Adrenal gland (tissue), 12 donors: ENCODE data around the gene RND1. TPM values are rescaled to one million over a fixed set of nuclear protein-coding genes. Genes with fewer than 3 reads are reported as not detected.

ENCODE experiments used
- DNase-seq, 7 donors: peaks; one replicate each; pipeline ENCODE4 v3.0.0-alpha.2; 2019 to 2020
- H3K27ac ChIP-seq, 5 donors: fragments of 200-600 bp; sonication (generic) in 4 of 5; 1 replicate in 3 of 5; 2 replicates in 2 of 5; pipeline versions ENCODE4 v1.5.1 to v1.8.0; 2016 to 2020; ENCODE audit warnings: mild to moderate bottlenecking in 1 of 5
- H3K27me3 ChIP-seq: fragments of 200-600 bp; 2 replicates; pipeline ENCODE4 v1.8.0; 2021
- H3K36me3 ChIP-seq, 2 donors: fragments of 200-600 bp; replicated peaks in 1 of 2; 1 replicate in 1 of 2; 2 replicates in 1 of 2; pipeline versions ENCODE4 v1.5.1 to v1.8.0; 2018 to 2022
- H3K4me1 ChIP-seq, 2 donors: fragments of 200-600 bp; replicated peaks in 1 of 2; 1 replicate in 1 of 2; 2 replicates in 1 of 2; pipeline versions ENCODE4 v1.5.1 to v1.8.0; 2018 to 2021
- H3K4me3 ChIP-seq, 4 donors: fragments of 200-600 bp; sonication (generic) in 3 of 4; one replicate each; pipeline ENCODE4 v1.5.1; 2016 to 2018
- H3K9me3 ChIP-seq, 3 donors: fragments of 200-600 bp; sonication (generic) in 1 of 3; replicated peaks in 1 of 3; 1 replicate in 2 of 3; 2 replicates in 1 of 3; pipeline versions ENCODE4 v1.5.1 to v1.8.0; 2016 to 2021
- CTCF ChIP-seq, 6 experiments: fragments of 450-650 bp in 4 of 6; fragments of 200-600 bp in 2 of 6; sonication (generic) in 1 of 6; IDR thresholded peaks; 1 replicate in 5 of 6; 2 replicates in 1 of 6; pipeline versions ENCODE4 v1.5.1 to v1.8.0; 2016 to 2021; ENCODE audit warnings: antibody characterized with exemption in 6 of 6, mild to moderate bottlenecking in 2 of 6, moderate library complexity in 1 of 6
- POLR2A ChIP-seq, 2 donors: fragments of 450-650 bp; IDR thresholded peaks; one replicate each; pipeline ENCODE4 v1.6.1; 2017; ENCODE audit warnings: antibody characterized with exemption in 2 of 2, mild to moderate bottlenecking in 2 of 2, moderate library complexity in 1 of 2
- WGBS, 4 donors: extraction: QIAGEN DNeasy Blood & Tissue Kit in 2 of 4; methylation state at CpG; one replicate each; pipeline versions ENCODE4 v1.1.5 to v1.1.7; 2013 to 2017; 5-methylcytosine and 5-hydroxymethylcytosine counted together
- intact Hi-C, 2 donors: fragments of 100-400 bp; cut with DNase I; formaldehyde crosslinking; loops; one replicate each; pipeline versions ENCODE4 v1.14.1 to v1.15.0; 2022 to 2023
- polyA plus RNA-seq, 3 donors: library from polyadenylated mRNA; stranded (reverse); fragments of 200-250 nt in 2 of 3; fragments of 350-450 nt in 1 of 3; fragmentation: Illumina TruSeq in 1 of 3; extraction: RNeasy Lipid Tissue Mini Kit (QIAGEN cat#74804) in 1 of 3; gene quantifications; one replicate each; pipeline ENCODE4 v1.2.3, GENCODE V29; 2013 to 2014
- total RNA-seq, 9 donors: library from RNA; depleted of rRNA in 4 of 9; stranded (reverse); fragments of >200 nt in 4 of 9; fragments of 120-200 nt in 1 of 9; fragmentation: NEBNext Ultra II Directional in 1 of 9; extraction: Animal tissue kit (Norgen Biotek cat#: 25700) in 1 of 9; gene quantifications; one replicate each; pipeline versions ENCODE4 v1.1.0 to v1.2.4, GENCODE V29; 2013 to 2023
- donor health status: healthy with polysubstance abuse.
- donor health status: Bipolar disorder and iron deficiency.
- donor health status: DM: yes; HTN: yes; CAD: no.
- donor health status: DM: no; HTN: no; CAD: no.
- donor health status: DM: no; HTN: no; CAD: no.
- donor health status: DM: yes; HTN: yes; CAD: no.

Gene RND1
- total and polyA plus RNA-seq, 12 donors: 0.20 to 2.9 (median 0.43) TPM; not detected in 5

GRCh38 chr12:48827513-48828096 is 38.1 kb downstream of the RND1 start:
- TF ChIP-seq POLR2A (IDR thresholded peaks at IDR 0.05) (no peak), CTCF (IDR thresholded peaks at IDR 0.05) (no peak)
- Histone ChIP-seq H3K4me1 (peaks cover 0 to 4% of the 10 kb centered on the region in 2 donors), H3K36me3 (peaks cover 0 to 49% of the 10 kb centered on the region in 2 donors), H3K27ac (no peak overlapping the region), H3K27me3 (no peaks in the 10 kb centered on the region), H3K4me3 (no peak overlapping the region), H3K9me3 (no peaks in the 10 kb centered on the region)
- WGBS, 4 donors: 62 to 90% (median 78%) methylated on average over 1 to 17 of the region's 17 CpGs
- intact Hi-C loops: no loop called here
- DNase-seq: peak in 3 of 7 donors; percentile 33 to 35 (median 35)

DNA sequence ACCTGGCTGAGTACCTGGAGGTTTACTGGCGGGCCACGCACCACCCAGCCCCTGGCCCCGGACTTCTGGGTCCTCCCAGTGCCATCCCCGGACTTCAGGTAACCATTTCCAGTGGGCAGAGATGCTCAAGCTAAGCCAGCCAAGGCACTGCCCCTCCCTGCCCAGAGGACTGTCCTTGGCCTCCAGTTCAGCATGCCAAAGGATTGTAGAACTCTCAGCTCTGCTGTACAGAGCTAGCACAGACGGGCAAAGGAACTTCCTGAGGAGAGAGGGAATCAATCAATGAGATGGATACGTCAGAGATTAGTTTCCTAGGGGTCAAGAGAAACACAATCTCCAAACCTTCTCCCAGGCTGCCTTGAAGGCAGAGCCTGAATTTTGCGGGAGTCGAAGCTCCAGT is 38.6 kb downstream of the RND1 start:
- no peak overlapping the region for H3K4me3 ChIP-seq
- no peak overlapping the region for H3K27ac ChIP-seq
- WGBS, 4 donors: 38 to 60% (median 58%) methylated on average over 4 to 8 of the region's 8 CpGs
- peaks cover 0 to 43% of the 10 kb centered on the region in 2 donors for H3K36me3 ChIP-seq
- TF ChIP-seq POLR2A (IDR thresholded peaks at IDR 0.05): no peak
- no peak for TF ChIP-seq CTCF (IDR thresholded peaks at IDR 0.05)
- peaks cover 0 to 4% of the 10 kb centered on the region in 2 donors for H3K4me1 ChIP-seq
- no peaks in the 10 kb centered on the region for H3K27me3 ChIP-seq
- no peaks in the 10 kb centered on the region for H3K9me3 ChIP-seq
- DNase-seq: peak in 4 of 7 donors; percentile 33 to 59 (median 36)
- intact Hi-C loops: no loop called here

DNA sequence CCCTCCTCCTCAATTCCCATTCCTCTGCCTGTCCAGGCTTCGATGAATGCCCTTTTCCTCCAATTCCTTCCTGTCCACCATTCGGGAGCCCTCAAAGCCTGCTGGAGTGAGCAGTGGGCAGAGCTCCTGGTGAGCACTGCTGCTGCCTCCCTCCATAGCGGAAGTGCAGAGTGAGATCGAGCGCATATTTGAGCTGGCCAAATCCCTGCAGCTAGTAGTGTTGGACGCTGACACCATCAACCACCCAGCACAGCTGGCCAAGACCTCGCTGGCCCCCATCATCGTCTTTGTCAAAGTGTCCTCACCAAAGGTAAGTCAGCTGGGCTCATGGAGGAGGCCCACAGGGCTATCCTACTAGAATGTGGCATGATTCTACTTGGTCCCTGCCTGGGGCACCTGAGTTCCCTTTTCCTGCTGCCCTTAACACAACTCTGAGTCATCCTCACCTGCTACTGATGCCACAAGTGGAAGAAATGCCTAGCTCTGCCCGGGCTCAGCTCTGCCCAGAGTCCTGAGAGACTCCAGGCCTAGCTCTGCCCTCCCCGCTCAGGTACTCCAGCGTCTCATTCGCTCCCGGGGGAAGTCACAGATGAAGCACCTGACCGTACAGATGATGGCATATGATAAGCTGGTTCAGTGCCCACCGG is 39.3 kb downstream of the RND1 start:
- no peak for TF ChIP-seq POLR2A (IDR thresholded peaks at IDR 0.05)
- TF ChIP-seq CTCF (IDR thresholded peaks at IDR 0.05): no peak

DNA sequence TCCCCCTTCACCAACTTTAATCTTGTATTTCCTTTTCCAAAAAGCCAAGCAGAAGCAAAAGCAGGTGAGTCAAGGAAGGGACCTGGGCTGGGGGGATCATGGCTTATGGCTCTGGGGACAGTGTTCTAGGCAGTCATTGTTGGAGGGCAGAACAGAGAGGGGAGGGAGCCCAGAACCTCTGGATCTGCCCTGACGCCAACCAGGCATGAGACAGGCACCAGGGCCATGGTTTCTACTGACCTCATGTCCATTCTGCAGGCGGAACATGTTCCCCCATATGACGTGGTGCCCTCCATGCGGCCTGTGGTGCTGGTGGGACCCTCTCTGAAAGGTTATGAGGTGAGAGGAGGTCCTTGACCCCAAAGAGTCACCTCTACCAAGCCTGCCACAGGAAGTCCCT is 40.8 kb downstream of the RND1 start:
- no peak for DNase-seq
- H3K36me3 ChIP-seq: peaks cover 0 to 22% of the 10 kb centered on the region in 2 donors
- TF ChIP-seq POLR2A (IDR thresholded peaks at IDR 0.05): no peak
- no peak for TF ChIP-seq CTCF (IDR thresholded peaks at IDR 0.05)
- peaks cover 0 to 4% of the 10 kb centered on the region in 2 donors for H3K4me1 ChIP-seq
- WGBS, 4 donors: 90 to 100% (median 97%) methylated on average over 1 to 4 of the region's 4 CpGs
- intact Hi-C loops: no loop called here
- no peak overlapping the region for H3K4me3 ChIP-seq
- no peaks in the 10 kb centered on the region for H3K9me3 ChIP-seq
- H3K27ac ChIP-seq: no peak overlapping the region
- H3K27me3 ChIP-seq: no peaks in the 10 kb centered on the region

More for the DNA sequence above, 39.3 kb downstream of the RND1 start:
- 84 to 90% (median 86%) methylated on average over 10 to 15 of the region's 15 CpGs for WGBS, 4 donors
- no peak for DNase-seq
- Histone ChIP-seq H3K4me3 (no peak overlapping the region), H3K27me3 (no peaks in the 10 kb centered on the region), H3K4me1 (peaks cover 0 to 4% of the 10 kb centered on the region in 2 donors), H3K36me3 (peaks cover 0 to 36% of the 10 kb centered on the region in 2 donors), H3K27ac (no peak overlapping the region), H3K9me3 (no peaks in the 10 kb centered on the region)
- intact Hi-C loops: no loop called here
